A549 treated with dexamethasone at 1 μM for 4 hours (cell line): ENCODE results near the gene SLC39A1. TPM values are rescaled to one million over a fixed set of nuclear protein-coding genes. Genes with fewer than 3 reads are reported as not detected.

Source experiments
- total RNA-seq: library from RNA; stranded (reverse); fragments of 200-300 nt; extraction: Qiagen RNA extraction; gene quantifications from 5 replicates; pipeline ENCODE4 v1.2.3, GENCODE V29; 2022

The SLC39A1 gene, protein sequence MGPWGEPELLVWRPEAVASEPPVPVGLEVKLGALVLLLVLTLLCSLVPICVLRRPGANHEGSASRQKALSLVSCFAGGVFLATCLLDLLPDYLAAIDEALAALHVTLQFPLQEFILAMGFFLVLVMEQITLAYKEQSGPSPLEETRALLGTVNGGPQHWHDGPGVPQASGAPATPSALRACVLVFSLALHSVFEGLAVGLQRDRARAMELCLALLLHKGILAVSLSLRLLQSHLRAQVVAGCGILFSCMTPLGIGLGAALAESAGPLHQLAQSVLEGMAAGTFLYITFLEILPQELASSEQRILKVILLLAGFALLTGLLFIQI
- 151 to 158 TPM (median 154 TPM) in 5 replicates for total RNA-seq

DNA sequence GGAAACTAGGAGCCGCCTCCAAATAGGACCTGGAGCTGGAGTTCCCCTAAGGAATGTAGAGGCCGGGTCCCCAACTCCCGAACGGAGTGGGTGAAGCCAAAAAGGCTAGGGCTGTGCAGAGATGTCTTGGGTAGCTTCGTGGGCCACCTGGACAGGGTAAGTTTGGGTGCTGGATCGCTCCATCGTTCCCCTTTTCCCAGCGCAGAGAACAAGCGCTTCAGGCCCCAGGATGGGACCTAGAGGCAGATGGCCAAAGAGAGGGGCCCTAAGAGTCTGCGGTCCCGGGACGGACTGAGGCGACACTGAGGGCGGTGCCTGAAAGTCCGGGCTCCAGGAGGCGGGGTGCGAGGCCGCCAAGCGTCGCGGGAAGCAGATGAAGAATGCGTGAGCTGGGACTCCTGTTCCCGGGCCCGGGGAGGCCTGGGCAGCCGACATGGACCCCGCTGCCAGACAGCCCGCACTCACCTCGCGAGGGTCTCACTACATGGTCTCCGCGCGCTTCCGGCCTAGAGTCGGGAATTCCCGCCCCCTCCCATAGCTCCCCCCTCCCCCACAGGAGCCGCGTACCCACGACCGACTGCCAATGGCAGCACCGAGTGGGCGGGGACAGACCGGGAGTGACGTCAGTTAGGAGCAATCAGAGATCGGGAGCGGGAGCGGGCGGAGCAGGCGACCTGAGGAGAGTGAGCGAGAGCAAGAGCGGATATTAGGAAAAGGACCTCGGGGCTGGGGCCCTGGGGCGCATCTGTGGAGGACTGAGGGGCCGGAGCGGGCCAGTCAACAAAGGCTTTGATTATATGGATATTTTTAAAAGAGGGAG, at the start of gene SLC39A1:
Gene SLC39A1 (minus strand): TSS at position 508 of the 820 bp plus-strand sequence. CDS start 822 bp downstream, outside the sequence.

DNA sequence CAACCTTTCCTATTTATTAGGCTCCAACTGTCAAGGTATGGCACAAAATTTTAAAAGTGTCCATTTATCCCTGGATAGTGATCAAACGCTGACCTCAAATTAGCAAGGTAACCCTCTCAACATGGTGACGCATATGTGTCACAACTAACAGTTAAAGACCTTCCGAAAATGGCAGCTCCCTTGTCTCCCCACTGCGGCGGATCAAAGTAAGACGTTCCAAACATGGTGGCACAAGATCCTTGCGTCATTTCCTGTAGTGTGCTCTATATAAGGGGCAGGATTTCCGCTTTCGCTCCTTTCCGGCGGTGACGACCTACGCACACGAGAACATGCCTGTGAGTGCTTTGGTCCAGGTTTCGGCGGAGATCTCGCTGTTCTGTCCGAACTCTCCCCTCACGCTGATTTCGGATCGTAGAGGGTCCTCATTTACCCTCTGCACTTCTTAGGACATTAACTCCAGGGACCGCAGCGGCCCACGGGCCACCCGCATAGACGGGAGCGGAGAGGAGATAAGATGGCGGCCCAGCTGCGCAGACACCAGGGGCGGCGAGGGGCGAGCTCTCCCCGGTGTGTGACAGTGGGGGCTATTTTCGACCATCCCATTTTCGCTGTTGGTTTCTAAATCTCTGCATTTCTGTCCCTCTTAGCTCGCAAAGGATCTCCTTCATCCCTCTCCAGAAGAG, 27.3 kb upstream of the SLC39A1 start, which contains the start of gene RPS27:
Gene RPS27 (plus strand): TSS at position 295 of the 683 bp plus-strand sequence. CDS start 35 bp downstream, at position 330.

DNA sequence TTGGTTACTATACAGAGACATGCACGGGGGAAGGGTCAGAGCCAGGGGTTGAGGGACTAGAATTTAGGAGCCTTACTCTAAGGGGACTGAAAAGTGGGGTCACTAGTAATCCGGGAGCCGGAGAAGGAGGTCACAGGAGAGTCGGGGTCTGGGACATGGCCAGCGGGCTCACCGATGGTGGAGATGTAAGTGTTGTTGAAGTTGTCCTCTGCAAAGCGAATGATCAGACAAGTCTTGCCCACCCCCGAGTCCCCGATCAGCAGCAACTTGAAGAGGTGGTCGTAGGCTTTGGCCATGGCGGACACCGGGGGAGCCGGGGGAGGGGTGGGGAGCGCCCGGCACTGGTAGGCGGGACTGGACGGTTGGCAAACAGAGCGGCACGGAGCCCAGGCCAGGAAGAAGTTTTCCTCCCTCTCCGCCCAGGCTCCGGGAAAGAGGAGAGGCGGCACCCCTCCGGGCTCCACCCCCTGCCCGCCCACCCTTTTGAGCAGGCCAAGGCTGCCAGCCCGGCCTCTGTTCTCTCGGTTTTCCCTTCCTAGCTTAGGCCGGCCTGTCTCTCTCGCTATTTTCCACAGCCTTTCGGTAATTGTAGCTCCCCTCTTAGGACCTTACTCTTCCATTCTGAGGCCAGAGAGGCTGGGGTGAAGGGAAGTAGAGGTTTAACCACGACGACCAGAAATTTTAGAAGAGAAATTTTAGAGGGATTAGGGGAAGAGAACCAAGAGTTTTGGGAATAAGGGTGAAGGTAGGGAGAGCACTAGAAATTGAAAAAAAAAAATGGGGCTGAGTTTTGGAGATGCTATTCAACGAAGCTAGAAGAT, 22.8 kb upstream of the SLC39A1 start, which contains the start of gene RAB13:
Gene RAB13 (minus strand): TSS at position 399 of the 821 bp plus-strand sequence. CDS start 103 bp downstream, at position 296.

DNA sequence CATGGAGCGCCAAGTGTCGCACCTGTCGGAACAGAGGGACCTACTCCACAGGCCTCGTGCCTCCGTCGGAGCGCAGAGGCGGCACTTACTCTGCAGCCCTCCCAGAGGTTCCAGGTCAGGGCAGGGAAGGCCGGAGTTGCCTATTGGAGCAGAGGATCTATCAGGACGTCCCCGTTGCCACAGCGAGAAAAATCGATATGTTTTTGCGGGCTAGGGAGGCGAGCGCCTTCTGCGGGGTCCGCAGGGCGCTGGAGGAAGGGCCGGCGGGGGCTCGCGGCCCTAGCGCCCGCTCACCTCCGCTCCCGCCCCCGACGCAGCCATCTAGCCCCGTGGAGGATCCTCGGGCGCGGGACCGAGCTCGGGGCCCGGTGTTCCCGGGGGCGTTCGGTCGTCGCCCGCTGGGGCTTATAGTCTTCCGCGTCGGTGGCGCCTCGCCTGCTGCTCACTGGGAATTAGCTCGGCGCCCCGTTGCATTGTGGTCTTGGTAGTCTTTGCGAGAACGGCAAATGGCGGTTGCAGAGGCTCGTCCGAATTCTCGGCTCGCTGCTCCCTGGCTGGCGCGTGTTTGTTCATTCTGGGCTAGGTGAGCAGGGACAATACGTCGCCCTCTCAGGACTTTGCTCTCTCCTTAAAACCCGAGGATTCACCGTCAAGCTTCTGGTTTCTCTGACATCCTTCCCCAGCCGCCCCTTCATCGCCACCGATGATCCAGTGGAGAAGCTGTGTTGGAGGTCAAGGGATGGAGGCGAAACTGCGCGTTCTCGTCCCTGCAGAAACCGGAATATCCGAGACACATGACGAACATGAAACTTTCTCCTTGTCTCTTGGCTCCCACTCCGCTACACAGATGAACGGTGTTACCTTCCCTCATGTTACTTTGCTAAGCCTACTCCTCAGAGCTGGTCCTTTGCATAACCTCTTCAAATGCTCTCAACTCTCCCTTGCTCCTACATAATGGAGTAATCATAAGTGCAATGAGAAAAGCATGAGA, 14.2 kb upstream of the SLC39A1 start, which contains the start of gene JTB:
Gene JTB (minus strand): TSS at position 425 of the 991 bp plus-strand sequence. CDS start 422 bp downstream, at position 3.

DNA sequence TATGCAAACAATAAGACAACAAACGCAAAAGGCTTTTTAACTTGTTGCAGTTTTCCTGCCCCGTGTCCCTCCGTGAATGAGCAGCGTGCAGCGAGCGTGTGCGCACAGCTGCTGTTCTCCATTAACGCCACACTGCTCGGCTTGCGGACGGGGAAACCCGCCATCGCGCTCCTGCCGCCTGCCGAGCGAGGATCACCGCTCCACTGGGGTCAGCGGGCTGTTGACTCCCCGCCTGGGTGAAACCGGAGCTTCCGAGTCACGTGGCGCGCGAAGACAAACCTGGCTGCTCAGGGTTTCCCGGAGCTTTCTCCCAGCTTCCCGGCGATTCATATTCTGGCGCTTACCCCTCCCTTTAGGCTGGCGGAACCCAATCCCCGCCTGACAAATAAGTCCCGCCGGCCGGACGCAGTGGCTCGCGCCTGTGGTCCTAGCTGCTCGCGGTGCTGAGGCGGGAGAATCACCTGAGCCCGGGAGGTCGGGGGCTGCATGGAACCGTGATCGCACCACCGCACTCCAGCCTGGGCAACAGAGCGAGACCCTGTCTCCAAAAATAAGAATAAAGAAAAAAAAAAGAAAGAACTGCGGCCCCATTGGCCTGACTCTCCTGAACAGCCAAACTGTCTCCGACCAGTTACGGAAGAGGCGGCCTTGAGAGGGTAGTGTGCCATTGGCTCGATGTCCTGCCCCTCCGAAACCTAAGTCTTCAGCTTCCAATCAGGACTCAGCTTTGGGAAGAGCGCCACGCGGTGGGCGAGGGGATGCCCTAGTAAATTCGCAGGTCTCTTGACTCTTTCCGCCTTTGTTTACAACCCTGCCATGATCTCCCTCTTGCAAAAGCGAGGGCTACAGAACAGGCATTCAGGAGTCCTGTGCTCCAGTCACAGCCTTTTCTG, 4.0 kb upstream of the SLC39A1 start, which contains the start of gene CREB3L4:
Gene CREB3L4 (plus strand): TSS at position 796 of the 893 bp plus-strand sequence. CDS start 624 bp downstream, outside the sequence.

DNA sequence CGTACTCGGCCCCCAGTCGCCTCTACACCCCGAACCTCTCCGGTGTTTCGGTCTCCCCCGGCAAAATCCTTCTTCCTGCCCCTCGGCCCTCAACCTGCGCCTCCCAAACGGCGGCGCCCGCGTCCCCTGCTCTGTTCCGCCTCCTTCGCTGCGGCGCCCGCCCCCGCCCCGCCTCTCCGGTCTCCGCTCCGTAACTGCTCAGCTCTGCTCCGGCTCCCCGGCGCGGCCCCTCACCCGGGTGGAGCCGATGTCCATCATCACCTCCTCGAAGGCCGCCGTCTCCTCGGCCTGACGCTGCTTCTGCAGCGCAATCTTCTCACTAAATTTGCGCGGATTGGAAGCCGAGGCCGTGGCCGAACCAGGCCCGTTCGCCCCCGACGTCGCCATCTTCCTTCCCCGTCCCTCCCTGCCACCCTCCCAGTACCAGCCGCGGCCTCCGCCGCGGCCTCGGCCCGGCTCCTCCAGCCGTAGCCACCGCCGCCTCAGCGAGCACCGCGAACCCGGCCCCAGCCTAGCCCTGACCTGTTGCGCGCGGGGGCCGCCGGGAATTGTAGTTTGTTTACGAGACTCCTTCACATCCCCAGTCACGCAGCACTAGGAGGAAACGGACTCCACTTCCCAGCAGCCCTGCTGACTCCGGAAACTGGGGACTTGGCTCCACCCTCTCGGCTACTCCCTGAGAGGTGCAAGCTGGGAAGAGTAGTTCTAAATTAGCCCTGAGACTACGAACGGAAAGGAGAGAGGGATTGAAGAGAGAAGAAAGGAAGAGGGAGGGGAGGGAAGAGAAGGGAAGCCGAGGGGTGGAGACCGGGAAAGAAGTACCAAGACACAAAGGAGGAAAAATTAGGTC, 5.0 kb downstream of the SLC39A1 start, which contains the start of gene CRTC2:
Gene CRTC2 (minus strand): TSS at position 502 of the 850 bp plus-strand sequence. CDS start 115 bp downstream, at position 387.

DNA sequence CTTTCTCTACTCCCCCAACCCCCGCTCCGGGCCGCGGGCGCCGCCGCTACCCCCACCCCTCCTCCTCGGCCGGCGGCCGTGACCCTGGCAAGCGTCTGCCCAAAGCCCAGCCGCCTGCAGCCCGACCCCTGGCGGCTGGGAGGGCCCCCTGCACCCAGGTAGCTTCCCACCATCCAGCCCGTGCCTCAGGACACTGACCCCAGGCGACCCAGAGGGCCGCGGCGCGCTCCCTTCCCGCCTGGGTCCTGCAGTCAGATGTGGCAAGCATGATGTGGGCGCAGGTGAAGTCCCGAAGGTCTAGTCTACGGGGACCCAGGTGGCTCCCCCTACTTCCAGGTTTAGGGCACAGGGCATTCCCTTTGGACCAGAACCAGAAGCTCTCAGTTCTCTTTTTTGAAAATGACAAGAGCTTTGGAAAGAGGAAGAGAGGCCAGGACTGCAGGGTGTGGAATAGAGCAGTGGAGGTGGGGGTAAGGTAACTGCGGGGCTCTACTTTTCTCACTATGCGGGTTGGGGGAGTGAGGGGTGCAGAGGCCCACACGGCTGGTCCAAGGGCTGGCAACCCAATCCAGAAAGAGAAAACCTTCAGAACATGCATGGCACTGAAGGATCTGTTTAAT, 16.6 kb downstream of the SLC39A1 start, which contains the start of gene DENND4B:
Gene DENND4B (minus strand): TSS at position 97 of the 620 bp plus-strand sequence. CDS start 2,344 bp downstream, outside the sequence.

DNA sequence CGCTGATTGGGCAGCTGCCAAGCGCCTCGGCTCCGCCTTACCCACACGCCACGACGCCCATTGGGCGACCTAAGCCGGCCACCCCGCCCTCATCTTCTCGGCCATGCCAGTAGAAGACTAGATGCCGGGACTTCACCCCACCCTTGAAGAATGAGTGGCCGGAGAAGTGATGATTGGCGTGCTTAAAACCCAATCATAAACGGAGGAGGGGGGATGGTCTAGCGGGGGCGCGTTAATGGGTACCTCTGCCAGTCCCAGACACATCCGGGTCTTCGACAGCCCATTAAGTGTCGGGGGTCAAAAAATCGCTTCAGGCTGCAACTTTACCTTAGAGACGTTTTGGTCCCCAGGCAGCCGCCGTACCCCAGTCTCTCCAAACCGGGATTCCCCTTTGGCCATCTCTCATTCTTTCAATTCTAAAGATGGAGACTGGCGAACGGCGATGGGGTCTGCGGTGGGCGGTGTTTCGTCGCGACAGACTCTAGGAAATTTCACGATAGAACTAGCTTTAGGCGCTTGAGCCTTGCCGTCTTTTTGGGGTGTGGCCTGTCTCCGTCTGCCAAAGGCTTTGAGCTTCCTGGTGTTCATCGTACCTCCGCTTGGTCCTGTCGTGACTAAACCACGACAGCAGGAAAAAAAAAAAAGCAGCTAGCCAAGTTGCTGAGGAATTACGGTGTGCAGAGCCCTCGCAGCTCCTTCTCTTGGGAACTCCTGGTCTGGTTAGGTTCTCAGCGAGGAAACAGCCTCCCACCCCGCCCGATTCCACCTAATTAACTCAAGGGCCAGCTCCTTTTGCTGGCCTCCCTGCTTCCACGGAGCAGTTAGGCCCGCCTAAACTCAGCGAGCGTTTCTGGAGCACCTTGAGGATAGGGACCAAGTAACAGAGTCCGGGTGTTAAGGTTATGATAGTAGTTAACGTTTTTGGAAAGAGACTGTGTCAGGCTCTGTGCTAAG, 40.1 kb downstream of the SLC39A1 start, which contains the start of gene GATAD2B:
Gene GATAD2B (minus strand): TSS at position 1 of the 954 bp plus-strand sequence. CDS start 94,625 bp downstream, outside the sequence.

Other genes starting within 250 kb of the SLC39A1 start
- gene INTS3, start 235.5 kb downstream of the SLC39A1 start, total RNA-seq, result 14.7 to 23.4 TPM (median 23.0 TPM) in 5 replicates
- 1.1 to 2.0 TPM (median 1.5 TPM) in 5 replicates for gene SLC27A3, start 188.1 kb downstream of the SLC39A1 start, total RNA-seq
- 9.4 to 15.3 TPM (median 13.0 TPM) in 5 replicates for gene GATAD2B, start 40.6 kb downstream of the SLC39A1 start, total RNA-seq
- 17.7 to 37.6 TPM (median 30.9 TPM) in 5 replicates for gene DENND4B, start 16.8 kb downstream of the SLC39A1 start, total RNA-seq
- 28.6 to 41.0 TPM (median 38.1 TPM) in 5 replicates for gene CRTC2, start 4.9 kb downstream of the SLC39A1 start, total RNA-seq
- 7.8 to 9.0 TPM (median 8.5 TPM) in 5 replicates for gene CREB3L4, start 4.4 kb upstream of the SLC39A1 start, total RNA-seq
- 106 to 145 TPM (median 124 TPM) in 5 replicates for gene JTB, start 14.1 kb upstream of the SLC39A1 start, total RNA-seq
- 134 to 167 TPM (median 137 TPM) in 5 replicates for gene RAB13, start 22.8 kb upstream of the SLC39A1 start, total RNA-seq
- 4,020 to 8,257 TPM (median 4,087 TPM) in 5 replicates for gene RPS27, start 27.2 kb upstream of the SLC39A1 start, total RNA-seq
- gene NUP210L, start 191.5 kb upstream of the SLC39A1 start, total RNA-seq, result 0.02 to 0.06 TPM in 2 of 5 replicates, not detected in the others
- 480 to 593 TPM (median 541 TPM) in 5 replicates for gene TPM3, start 228.6 kb upstream of the SLC39A1 start, total RNA-seq
- 0.34 TPM in 1 of 5 replicates, not detected in the others for gene CFAP141, start 242.8 kb upstream of the SLC39A1 start, total RNA-seq